ENCODE measurements around the gene WFS1.

DNA sequence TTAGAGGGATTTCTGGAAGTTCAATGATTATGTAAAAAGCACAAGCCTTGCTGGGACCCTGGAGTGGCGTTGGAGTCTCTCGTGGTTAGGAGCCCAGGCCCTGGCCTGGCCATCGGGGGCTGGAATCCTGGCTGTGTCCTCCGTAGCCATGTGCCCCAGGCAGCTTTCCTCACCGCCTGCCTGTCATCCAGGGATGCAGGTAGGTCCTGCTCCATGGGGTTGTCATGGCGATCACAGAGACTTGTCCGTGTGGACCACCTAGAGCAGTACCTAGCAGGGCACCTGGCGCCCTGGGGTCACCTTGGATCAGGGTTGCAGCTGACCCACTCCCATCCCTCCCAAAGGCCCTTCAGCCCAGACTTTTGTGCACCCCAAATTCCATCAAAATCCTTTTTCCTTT, 30.2 kb upstream of the WFS1 start:
- TF ChIP-seq EZH2phosphoT487 (IDR thresholded peaks at IDR 0.05; ENCODE audit: borderline replicate concordance), result no peak
- TF ChIP-seq, protein P1, sequence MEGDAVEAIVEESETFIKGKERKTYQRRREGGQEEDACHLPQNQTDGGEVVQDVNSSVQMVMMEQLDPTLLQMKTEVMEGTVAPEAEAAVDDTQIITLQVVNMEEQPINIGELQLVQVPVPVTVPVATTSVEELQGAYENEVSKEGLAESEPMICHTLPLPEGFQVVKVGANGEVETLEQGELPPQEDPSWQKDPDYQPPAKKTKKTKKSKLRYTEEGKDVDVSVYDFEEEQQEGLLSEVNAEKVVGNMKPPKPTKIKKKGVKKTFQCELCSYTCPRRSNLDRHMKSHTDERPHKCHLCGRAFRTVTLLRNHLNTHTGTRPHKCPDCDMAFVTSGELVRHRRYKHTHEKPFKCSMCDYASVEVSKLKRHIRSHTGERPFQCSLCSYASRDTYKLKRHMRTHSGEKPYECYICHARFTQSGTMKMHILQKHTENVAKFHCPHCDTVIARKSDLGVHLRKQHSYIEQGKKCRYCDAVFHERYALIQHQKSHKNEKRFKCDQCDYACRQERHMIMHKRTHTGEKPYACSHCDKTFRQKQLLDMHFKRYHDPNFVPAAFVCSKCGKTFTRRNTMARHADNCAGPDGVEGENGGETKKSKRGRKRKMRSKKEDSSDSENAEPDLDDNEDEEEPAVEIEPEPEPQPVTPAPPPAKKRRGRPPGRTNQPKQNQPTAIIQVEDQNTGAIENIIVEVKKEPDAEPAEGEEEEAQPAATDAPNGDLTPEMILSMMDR (conservative IDR thresholded peaks at IDR 0.05; ENCODE audit: low read length), result no peak

Measured in Loucy (cell line).